A549 (cell line): ENCODE results near the gene CLDN11.

Experiments
- POLR2A ChIP-seq: IDR thresholded peaks from 2 replicates; pipeline ENCODE4 v1.6.1; 2012; ENCODE audit warnings: mild to moderate bottlenecking, low read length
- RAD21 ChIP-seq, 2 experiments: fragments of >200 bp in 1 of 2; sonication (Bioruptor Twin) in 1 of 2; formaldehyde crosslinking in 1 of 2; IDR thresholded peaks in 1 of 2; conservative IDR thresholded peaks in 1 of 2; 2 replicates in 1 of 2; 3 replicates in 1 of 2; pipeline ENCODE4 v1.6.1; 2012 to 2018; ENCODE audit warnings: inconsistent platforms in 1 of 2
- RARB ChIP-seq: fragments of 250-450 bp; sonication (Bioruptor Pico); IDR thresholded peaks from 2 replicates; pipeline ENCODE4 v1.8.0; 2021; ENCODE audit warnings: mild to moderate bottlenecking, moderate library complexity
- TF ChIP-seq, protein P1 (sequence below): fragments of 250-450 bp; sonication (Bioruptor Pico); IDR thresholded peaks from 2 replicates; pipeline ENCODE4 v1.5.0; 2021; ENCODE audit warnings: mild to moderate bottlenecking, moderate library complexity, borderline replicate concordance
- TF ChIP-seq, protein P2 (sequence below): fragments of >200 bp; sonication (Bioruptor Twin); formaldehyde crosslinking; IDR thresholded peaks from 3 replicates; pipeline ENCODE4 v1.5.1; 2016
- TF ChIP-seq, protein P3 (sequence below): fragments of 450-650 bp; IDR thresholded peaks from 2 replicates; pipeline ENCODE4 v1.6.1; 2014; ENCODE audit warnings: antibody characterized with exemption
- TF ChIP-seq, protein P4 (sequence below): IDR thresholded peaks from 2 replicates; pipeline ENCODE4 v1.6.1; 2012

DNA sequence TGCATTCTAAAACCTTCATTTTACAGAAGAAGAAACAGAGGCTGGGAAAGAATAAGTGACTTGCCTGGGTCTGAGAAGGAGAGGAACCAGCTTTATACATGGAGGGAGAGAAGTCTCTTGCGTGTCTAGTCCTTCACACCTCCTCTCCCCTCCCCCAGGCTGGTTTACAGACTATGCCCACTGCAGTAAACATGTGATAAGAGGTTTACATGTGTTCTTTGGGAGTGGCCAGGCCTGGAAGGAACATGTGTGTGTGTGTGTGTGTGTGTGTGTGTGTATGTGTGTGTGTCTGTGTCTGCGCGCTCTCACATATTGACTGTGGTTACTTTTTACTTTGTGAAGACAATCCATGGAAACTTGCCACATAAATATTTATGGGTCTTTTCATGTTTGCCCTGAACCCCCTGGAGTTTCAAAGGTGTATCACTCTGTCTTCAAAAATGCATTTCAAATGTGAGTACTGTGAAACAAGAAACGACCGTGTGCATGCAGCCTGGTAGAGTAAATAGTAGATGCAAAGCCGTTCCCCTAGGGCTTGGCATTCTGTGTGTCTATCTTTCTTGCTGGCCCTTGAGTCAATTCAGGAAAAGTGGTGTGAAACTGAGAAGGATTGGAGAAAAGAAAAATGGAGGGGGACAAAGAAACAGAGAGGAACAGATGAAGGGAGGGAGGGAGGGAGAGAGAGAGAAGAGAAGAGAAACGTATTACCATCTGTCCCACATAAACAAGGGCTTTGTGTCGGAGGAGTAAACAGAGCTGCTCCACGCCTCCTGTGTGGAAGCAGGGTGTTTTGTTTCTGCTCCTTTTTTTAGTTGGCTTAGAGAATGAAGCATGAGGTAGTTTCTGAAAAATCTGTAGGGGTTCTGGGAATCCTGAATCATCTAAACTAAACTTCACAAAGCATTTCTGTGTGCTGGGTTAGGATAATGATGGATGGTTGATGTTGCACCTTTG, 51.7 kb downstream of the CLDN11 start:
- TF ChIP-seq, protein P1, sequence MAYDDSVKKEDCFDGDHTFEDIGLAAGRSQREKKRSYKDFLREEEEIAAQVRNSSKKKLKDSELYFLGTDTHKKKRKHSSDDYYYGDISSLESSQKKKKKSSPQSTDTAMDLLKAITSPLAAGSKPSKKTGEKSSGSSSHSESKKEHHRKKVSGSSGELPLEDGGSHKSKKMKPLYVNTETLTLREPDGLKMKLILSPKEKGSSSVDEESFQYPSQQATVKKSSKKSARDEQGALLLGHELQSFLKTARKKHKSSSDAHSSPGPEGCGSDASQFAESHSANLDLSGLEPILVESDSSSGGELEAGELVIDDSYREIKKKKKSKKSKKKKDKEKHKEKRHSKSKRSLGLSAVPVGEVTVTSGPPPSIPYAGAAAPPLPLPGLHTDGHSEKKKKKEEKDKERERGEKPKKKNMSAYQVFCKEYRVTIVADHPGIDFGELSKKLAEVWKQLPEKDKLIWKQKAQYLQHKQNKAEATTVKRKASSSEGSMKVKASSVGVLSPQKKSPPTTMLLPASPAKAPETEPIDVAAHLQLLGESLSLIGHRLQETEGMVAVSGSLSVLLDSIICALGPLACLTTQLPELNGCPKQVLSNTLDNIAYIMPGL: no peak
- TF ChIP-seq, protein P2, sequence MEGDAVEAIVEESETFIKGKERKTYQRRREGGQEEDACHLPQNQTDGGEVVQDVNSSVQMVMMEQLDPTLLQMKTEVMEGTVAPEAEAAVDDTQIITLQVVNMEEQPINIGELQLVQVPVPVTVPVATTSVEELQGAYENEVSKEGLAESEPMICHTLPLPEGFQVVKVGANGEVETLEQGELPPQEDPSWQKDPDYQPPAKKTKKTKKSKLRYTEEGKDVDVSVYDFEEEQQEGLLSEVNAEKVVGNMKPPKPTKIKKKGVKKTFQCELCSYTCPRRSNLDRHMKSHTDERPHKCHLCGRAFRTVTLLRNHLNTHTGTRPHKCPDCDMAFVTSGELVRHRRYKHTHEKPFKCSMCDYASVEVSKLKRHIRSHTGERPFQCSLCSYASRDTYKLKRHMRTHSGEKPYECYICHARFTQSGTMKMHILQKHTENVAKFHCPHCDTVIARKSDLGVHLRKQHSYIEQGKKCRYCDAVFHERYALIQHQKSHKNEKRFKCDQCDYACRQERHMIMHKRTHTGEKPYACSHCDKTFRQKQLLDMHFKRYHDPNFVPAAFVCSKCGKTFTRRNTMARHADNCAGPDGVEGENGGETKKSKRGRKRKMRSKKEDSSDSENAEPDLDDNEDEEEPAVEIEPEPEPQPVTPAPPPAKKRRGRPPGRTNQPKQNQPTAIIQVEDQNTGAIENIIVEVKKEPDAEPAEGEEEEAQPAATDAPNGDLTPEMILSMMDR: no peak
- TF ChIP-seq, protein P3, sequence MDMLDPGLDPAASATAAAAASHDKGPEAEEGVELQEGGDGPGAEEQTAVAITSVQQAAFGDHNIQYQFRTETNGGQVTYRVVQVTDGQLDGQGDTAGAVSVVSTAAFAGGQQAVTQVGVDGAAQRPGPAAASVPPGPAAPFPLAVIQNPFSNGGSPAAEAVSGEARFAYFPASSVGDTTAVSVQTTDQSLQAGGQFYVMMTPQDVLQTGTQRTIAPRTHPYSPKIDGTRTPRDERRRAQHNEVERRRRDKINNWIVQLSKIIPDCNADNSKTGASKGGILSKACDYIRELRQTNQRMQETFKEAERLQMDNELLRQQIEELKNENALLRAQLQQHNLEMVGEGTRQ: no peak
- TF ChIP-seq POLR2A: no peak
- TF ChIP-seq, protein P4, sequence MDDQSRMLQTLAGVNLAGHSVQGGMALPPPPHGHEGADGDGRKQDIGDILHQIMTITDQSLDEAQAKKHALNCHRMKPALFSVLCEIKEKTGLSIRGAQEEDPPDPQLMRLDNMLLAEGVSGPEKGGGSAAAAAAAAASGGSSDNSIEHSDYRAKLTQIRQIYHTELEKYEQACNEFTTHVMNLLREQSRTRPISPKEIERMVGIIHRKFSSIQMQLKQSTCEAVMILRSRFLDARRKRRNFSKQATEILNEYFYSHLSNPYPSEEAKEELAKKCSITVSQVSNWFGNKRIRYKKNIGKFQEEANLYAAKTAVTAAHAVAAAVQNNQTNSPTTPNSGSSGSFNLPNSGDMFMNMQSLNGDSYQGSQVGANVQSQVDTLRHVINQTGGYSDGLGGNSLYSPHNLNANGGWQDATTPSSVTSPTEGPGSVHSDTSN: no peak
- no peak for TF ChIP-seq RAD21 (conservative IDR thresholded peaks at IDR 0.05 in 1 of 2, IDR thresholded peaks at IDR 0.05 in 1 of 2)
- no peak for TF ChIP-seq RARB
